ENCODE results near the gene LRRC1.

GRCh38 chr6:53754330-53754729, 40.5 kb upstream of the LRRC1 start:
- TF ChIP-seq CTCF (conservative IDR thresholded peaks at IDR 0.05): no peak
- no peak for TF ChIP-seq ZFX (IDR thresholded peaks at IDR 0.05)

Measured in C4-2B (cell line).